HEK293 (cell line): Measurements from ENCODE around the gene SFXN3.

Experiments
- GLI2 ChIP-seq: fragments of 450-650 bp; formaldehyde crosslinking; IDR thresholded peaks from 2 replicates; pipeline ENCODE4; 2017; ENCODE audit warnings: missing biosample characterization, missing genetic modification characterization, low read depth, borderline replicate concordance
- HOXD13 ChIP-seq: sonication (generic); formaldehyde crosslinking; IDR thresholded peaks from 2 replicates; pipeline ENCODE4 v1.8.0; 2022; ENCODE audit warnings: missing genetic modification reagents, borderline replicate concordance
- KLF1 ChIP-seq: fragments of 450-650 bp; formaldehyde crosslinking; IDR thresholded peaks from 2 replicates; pipeline ENCODE4 v1.5.1; 2016; ENCODE audit warnings: missing biosample characterization, missing genetic modification characterization
- MYNN ChIP-seq: fragments of 450-650 bp; formaldehyde crosslinking; IDR thresholded peaks from 2 replicates; pipeline ENCODE4 v1.5.1; 2016; ENCODE audit warnings: missing biosample characterization, missing genetic modification characterization, borderline replicate concordance
- PRDM10 ChIP-seq: fragments of 450-650 bp; formaldehyde crosslinking; IDR thresholded peaks from 2 replicates; pipeline ENCODE4 v1.5.1; 2016; ENCODE audit warnings: missing biosample characterization, missing genetic modification characterization
- SP7 ChIP-seq: fragments of 450-650 bp; formaldehyde crosslinking; IDR thresholded peaks from 2 replicates; pipeline ENCODE4 v1.5.1; 2016; ENCODE audit warnings: missing biosample characterization, missing genetic modification characterization
- ZNF114 ChIP-seq: fragments of 450-650 bp; formaldehyde crosslinking; IDR thresholded peaks from 2 replicates; pipeline ENCODE4 v1.5.0; 2017; ENCODE audit warnings: missing biosample characterization, missing genetic modification characterization
- ZXDB ChIP-seq: fragments of 450-650 bp; formaldehyde crosslinking; IDR thresholded peaks from 2 replicates; pipeline ENCODE4 v1.5.1; 2016; ENCODE audit warnings: missing biosample characterization, missing genetic modification characterization
- TF ChIP-seq, protein P1 (sequence below): fragments of 450-650 bp; formaldehyde crosslinking; IDR thresholded peaks from 2 replicates; pipeline ENCODE4 v1.5.1; 2016; ENCODE audit warnings: missing biosample characterization, missing genetic modification characterization

DNA sequence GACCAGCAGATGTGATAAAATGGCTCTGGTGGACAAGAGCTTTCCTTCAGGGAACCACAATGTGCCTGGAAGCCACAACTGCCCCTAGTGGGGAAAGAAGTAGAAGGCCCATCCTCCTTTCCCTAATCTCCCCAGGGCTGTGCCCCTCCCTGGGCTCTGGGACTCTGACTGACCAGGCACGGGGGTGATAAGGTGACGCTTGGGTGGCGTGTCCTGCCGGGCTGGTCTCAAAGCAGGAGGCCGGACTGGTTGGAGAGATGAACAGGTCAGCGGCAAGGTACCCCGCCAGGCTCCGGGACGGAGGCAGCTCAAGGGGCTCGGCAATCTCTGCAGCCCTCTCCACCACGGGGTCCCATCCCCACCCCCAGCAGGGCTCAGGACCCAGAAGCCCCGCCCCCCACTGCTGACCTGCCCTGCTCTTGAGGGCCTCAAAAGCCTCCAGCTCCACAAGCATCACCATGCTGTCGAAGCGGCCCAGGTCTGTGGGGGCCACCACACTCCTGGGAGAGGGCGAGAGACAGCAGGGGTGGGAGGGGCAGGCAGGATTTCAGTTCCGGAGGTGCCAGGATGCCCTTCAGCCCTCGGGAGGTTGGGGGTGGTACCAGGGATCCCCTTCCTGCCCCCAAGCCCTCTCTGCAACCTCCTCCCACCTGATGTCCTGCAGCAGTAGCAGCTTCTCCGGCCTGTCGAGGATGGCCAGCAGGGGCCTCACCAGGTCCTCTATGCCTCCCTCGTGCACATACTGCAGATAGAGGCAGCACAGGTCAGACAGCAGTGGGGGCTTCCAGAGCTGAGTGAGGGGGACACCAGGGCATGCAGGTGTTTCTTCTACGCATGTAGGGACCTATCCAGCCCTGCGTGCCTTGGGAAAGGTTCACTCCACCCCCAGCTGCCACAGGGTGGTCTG is 19.3 kb upstream of the SFXN3 start:
- TF ChIP-seq ZNF114 (tag by site-specific recombination) (no peak), HOXD13 (CRISPR knock-in tag) (no peak), ZXDB (tag by site-specific recombination) (no peak), KLF1 (tag by site-specific recombination) (no peak), PRDM10 (peak; percentile 37; the same call in 1 of the 2 replicates), SP7 (tag by site-specific recombination) (no peak), MYNN (tag by site-specific recombination) (no peak), GLI2 (no peak)
- TF ChIP-seq, protein P1, sequence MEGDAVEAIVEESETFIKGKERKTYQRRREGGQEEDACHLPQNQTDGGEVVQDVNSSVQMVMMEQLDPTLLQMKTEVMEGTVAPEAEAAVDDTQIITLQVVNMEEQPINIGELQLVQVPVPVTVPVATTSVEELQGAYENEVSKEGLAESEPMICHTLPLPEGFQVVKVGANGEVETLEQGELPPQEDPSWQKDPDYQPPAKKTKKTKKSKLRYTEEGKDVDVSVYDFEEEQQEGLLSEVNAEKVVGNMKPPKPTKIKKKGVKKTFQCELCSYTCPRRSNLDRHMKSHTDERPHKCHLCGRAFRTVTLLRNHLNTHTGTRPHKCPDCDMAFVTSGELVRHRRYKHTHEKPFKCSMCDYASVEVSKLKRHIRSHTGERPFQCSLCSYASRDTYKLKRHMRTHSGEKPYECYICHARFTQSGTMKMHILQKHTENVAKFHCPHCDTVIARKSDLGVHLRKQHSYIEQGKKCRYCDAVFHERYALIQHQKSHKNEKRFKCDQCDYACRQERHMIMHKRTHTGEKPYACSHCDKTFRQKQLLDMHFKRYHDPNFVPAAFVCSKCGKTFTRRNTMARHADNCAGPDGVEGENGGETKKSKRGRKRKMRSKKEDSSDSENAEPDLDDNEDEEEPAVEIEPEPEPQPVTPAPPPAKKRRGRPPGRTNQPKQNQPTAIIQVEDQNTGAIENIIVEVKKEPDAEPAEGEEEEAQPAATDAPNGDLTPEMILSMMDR = peak; percentile 34
